Gastroesophageal sphincter (tissue), 4 donors: Measurements from ENCODE around the gene C16orf92. TPM values are rescaled to one million over a fixed set of nuclear protein-coding genes. Genes with fewer than 3 reads are reported as not detected.

Experiments used
- ATAC-seq: fragments of 150-250 bp; one replicate; pipeline ENCODE4 v1.9.1; 2016; ENCODE audit warnings: mild to moderate bottlenecking, moderate library complexity
- H3K27ac ChIP-seq, 4 donors: fragments of 200-600 bp; sonication (generic) in 3 of 4; 1 replicate in 3 of 4; 2 replicates in 1 of 4; pipeline ENCODE4 v1.5.1; 2016 to 2019
- H3K27me3 ChIP-seq: fragments of 200-600 bp; sonication (generic); one replicate; pipeline ENCODE4 v1.5.1; 2019
- H3K36me3 ChIP-seq, 2 donors: fragments of 200-600 bp; sonication (generic); one replicate each; pipeline ENCODE4 v1.5.1; 2019; ENCODE audit warnings: control low read depth in 1 of 2
- H3K4me1 ChIP-seq, 3 donors: fragments of 200-600 bp; sonication (generic); 1 replicate in 2 of 3; 2 replicates in 1 of 3; pipeline ENCODE4 v1.5.1; 2016 to 2019; ENCODE audit warnings: control low read depth in 2 of 3
- H3K4me3 ChIP-seq, 2 donors: fragments of 200-600 bp; sonication (generic); one replicate each; pipeline ENCODE4 v1.5.1; 2019; ENCODE audit warnings: mild to moderate bottlenecking in 1 of 2, moderate library complexity in 1 of 2
- H3K9me3 ChIP-seq, 3 donors: fragments of 200-600 bp; sonication (generic); one replicate each; pipeline ENCODE4 v1.5.1; 2017 to 2019; ENCODE audit warnings: control low read depth in 2 of 3
- CTCF ChIP-seq, 4 experiments: fragments of 200-600 bp in 2 of 4; fragments of 450-650 bp in 2 of 4; sonication (generic) in 1 of 4; IDR thresholded peaks; one replicate each; pipeline ENCODE4 v1.5.1; 2017 to 2019; ENCODE audit warnings: antibody characterized with exemption in 4 of 4, mild to moderate bottlenecking in 2 of 4, moderate library complexity in 2 of 4
- EP300 ChIP-seq: sonication (generic); formaldehyde crosslinking; IDR thresholded peaks from one replicate; pipeline ENCODE4 v1.6.1; 2017; ENCODE audit warnings: antibody characterized with exemption, mild to moderate bottlenecking
- POLR2A ChIP-seq, 2 donors: fragments of 450-650 bp; IDR thresholded peaks; one replicate each; pipeline ENCODE4 v1.6.1; 2017; ENCODE audit warnings: antibody characterized with exemption in 2 of 2, mild to moderate bottlenecking in 2 of 2, moderate library complexity in 1 of 2
- POLR2AphosphoS5 ChIP-seq: sonication (generic); formaldehyde crosslinking; IDR thresholded peaks from one replicate; pipeline ENCODE4 v1.6.1; 2017; ENCODE audit warnings: antibody characterized with exemption
- WGBS, 2 donors: methylation state at CpG; one replicate each; pipeline ENCODE4 v1.1.5; 2018; ENCODE audit warnings: low coverage in 1 of 2; 5-methylcytosine and 5-hydroxymethylcytosine counted together
- total RNA-seq, 4 donors: library from RNA; depleted of rRNA; stranded (reverse); fragments of >200 nt; gene quantifications; one replicate each; pipeline ENCODE4 v1.1.0, GENCODE V29; 2016

C16orf92 gene
- total RNA-seq, 4 donors from 2014 or later = not detected

GRCh38 chr16:30004811-30005242 lies 18.2 kb upstream of the C16orf92 start:
- H3K27me3 ChIP-seq = peaks cover 24% of the 10 kb centered on the region
- no peak overlapping the region for H3K4me3 ChIP-seq
- TF ChIP-seq POLR2AphosphoS5 (no peak), CTCF (IDR thresholded peaks at IDR 0.05) (no peak), EP300 (no peak), POLR2A (IDR thresholded peaks at IDR 0.05) (no peak)
- H3K9me3 ChIP-seq = no peaks in the 10 kb centered on the region
- WGBS, 2 donors = 50% methylated on average over 2 of the region's 11 CpGs; no CpG with 5 or more reads in 1 of the 2 donors
- peaks cover 0 to 14% (median 6%) of the 10 kb centered on the region in 3 donors for H3K4me1 ChIP-seq
- ATAC-seq = no peak
- H3K27ac ChIP-seq = no peak overlapping the region
- peaks cover 0 to 43% of the 10 kb centered on the region in 2 donors for H3K36me3 ChIP-seq

- no peak overlapping the region for H3K27ac ChIP-seq
- peak; percentile 54 for ATAC-seq
- peaks cover 0 to 36% of the 10 kb centered on the region in 2 donors for H3K36me3 ChIP-seq
- H3K9me3 ChIP-seq = no peaks in the 10 kb centered on the region
- H3K27me3 ChIP-seq = peaks cover 31% of the 10 kb centered on the region
- H3K4me1 ChIP-seq = peaks cover 0 to 21% (median 7%) of the 10 kb centered on the region in 3 donors
- TF ChIP-seq CTCF (IDR thresholded peaks at IDR 0.05) (peak in 3 of 4 experiments; percentile 73 to 91 (median 79)), EP300 (no peak)
- H3K4me3 ChIP-seq = no peak overlapping the region
- 35% methylated on average over 8 of the region's 35 CpGs; no CpG with 5 or more reads in 1 of the 2 donors for WGBS, 2 donors
Observed at GRCh38 chr16:30005341-30006094, 17.5 kb upstream of the C16orf92 start.

- peaks cover 0 to 31% of the 10 kb centered on the region in 2 donors for H3K36me3 ChIP-seq
- peaks cover 37% of the 10 kb centered on the region for H3K27me3 ChIP-seq
- no peak overlapping the region for H3K27ac ChIP-seq
- WGBS, 2 donors = 41 to 84% methylated on average over 2 to 5 of the region's 18 CpGs
- ATAC-seq = no peak
- peaks cover 5 to 26% (median 13%) of the 10 kb centered on the region in 3 donors for H3K4me1 ChIP-seq
- TF ChIP-seq POLR2A (IDR thresholded peaks at IDR 0.05) (no peak), EP300 (no peak), POLR2AphosphoS5 (no peak), CTCF (IDR thresholded peaks at IDR 0.05) (no peak)
- H3K4me3 ChIP-seq = no peak overlapping the region
- no peaks in the 10 kb centered on the region for H3K9me3 ChIP-seq
Observed at GRCh38 chr16:30006095-30006473, 16.9 kb upstream of the C16orf92 start.

GRCh38 chr16:30006659-30007377 lies 16.2 kb upstream of the C16orf92 start:
- Histone ChIP-seq H3K36me3 (peaks cover 0 to 23% of the 10 kb centered on the region in 2 donors), H3K4me1 (peaks cover 7 to 34% (median 18%) of the 10 kb centered on the region in 3 donors), H3K4me3 (no peak overlapping the region), H3K27ac (no peak overlapping the region), H3K9me3 (no peaks in the 10 kb centered on the region), H3K27me3 (peaks cover 44% of the 10 kb centered on the region)
- no peak for TF ChIP-seq EP300
- TF ChIP-seq CTCF (IDR thresholded peaks at IDR 0.05) = no peak
- no peak for TF ChIP-seq POLR2AphosphoS5
- no peak for TF ChIP-seq POLR2A (IDR thresholded peaks at IDR 0.05)
- ATAC-seq = no peak
- WGBS, 2 donors = 40 to 80% methylated on average over 1 of the region's 34 CpGs
